Hepatocyte (in vitro differentiated cells): ENCODE measurements around the gene TMPRSS3. TPM values are rescaled to one million over a fixed set of nuclear protein-coding genes. Genes with fewer than 3 reads are reported as not detected.

Source experiments
- DNase-seq: peaks from one replicate; pipeline ENCODE4 v3.0.0-alpha.2; 2016; ENCODE audit warnings: low spot score
- H2AFZ ChIP-seq: fragments of 200-600 bp; sonication (generic); 2 replicates; pipeline ENCODE4 v1.6.0; 2016; ENCODE audit warnings: antibody characterized with exemption, mild to moderate bottlenecking
- H3K27ac ChIP-seq: fragments of 200-600 bp; sonication (generic); 2 replicates; pipeline ENCODE4 v1.5.1; 2016; ENCODE audit warnings: mild to moderate bottlenecking
- H3K27me3 ChIP-seq: fragments of 200-600 bp; sonication (generic); 2 replicates; pipeline ENCODE4 v1.6.1; 2016
- H3K36me3 ChIP-seq: fragments of 200-600 bp; sonication (generic); replicated peaks from 2 replicates; pipeline ENCODE4 v1.5.1; 2016; ENCODE audit warnings: low read depth; ENCODE audit not compliant: insufficient read depth
- H3K4me1 ChIP-seq: fragments of 200-600 bp; sonication (generic); 2 replicates; pipeline ENCODE4 v1.5.1; 2016; ENCODE audit warnings: mild to moderate bottlenecking, moderate library complexity; ENCODE audit not compliant: insufficient read depth
- H3K4me2 ChIP-seq: fragments of 200-600 bp; sonication (generic); 2 replicates; pipeline ENCODE4 v1.6.0; 2016
- H3K4me3 ChIP-seq: fragments of 200-600 bp; sonication (generic); 2 replicates; pipeline ENCODE4 v1.5.1; 2016; ENCODE audit warnings: mild to moderate bottlenecking
- H3K79me2 ChIP-seq: fragments of 200-600 bp; sonication (generic); 2 replicates; pipeline ENCODE4 v1.6.0; 2017; ENCODE audit warnings: mild to moderate bottlenecking
- H3K9me2 ChIP-seq: fragments of 200-600 bp; sonication (generic); replicated peaks from 2 replicates; pipeline ENCODE4 v1.6.0; 2017; ENCODE audit warnings: mild to moderate bottlenecking; ENCODE audit not compliant: insufficient read depth
- H3K9me3 ChIP-seq: fragments of 200-600 bp; sonication (generic); 2 replicates; pipeline ENCODE4 v1.5.1; 2016; ENCODE audit warnings: low read depth, mild to moderate bottlenecking
- H4K20me1 ChIP-seq: fragments of 200-600 bp; sonication (generic); 2 replicates; pipeline ENCODE4 v1.6.0; 2016; ENCODE audit warnings: mild to moderate bottlenecking; ENCODE audit not compliant: insufficient read depth, poor library complexity, severe bottlenecking
- CTCF ChIP-seq: fragments of 200-600 bp; sonication (generic); IDR thresholded peaks from 2 replicates; pipeline ENCODE4 v1.5.1; 2016; ENCODE audit warnings: antibody characterized with exemption, mild to moderate bottlenecking; ENCODE audit not compliant: poor library complexity
- EZH2 ChIP-seq: fragments of 200-600 bp; sonication (generic); IDR thresholded peaks from 2 replicates; pipeline ENCODE4 v1.6.1; 2016; ENCODE audit warnings: antibody characterized with exemption, mild to moderate bottlenecking, borderline replicate concordance
- EZH2phosphoT487 ChIP-seq: fragments of 200-600 bp; sonication (generic); IDR thresholded peaks from one replicate; pipeline ENCODE4 v1.6.1; 2018; ENCODE audit warnings: antibody characterized with exemption, mild to moderate bottlenecking, low read depth, moderate library complexity; ENCODE audit not compliant: unreplicated experiment, severe bottlenecking
- WGBS: methylation state at CpG from one replicate; pipeline ENCODE4 v1.1.6; 2016; ENCODE audit warnings: low lambda C conversion rate; ENCODE audit errors: missing lambda C conversion rate; 5-methylcytosine and 5-hydroxymethylcytosine counted together
- polyA plus RNA-seq: library from polyadenylated mRNA; unstranded; fragments of >200 nt; fragmentation: Nextera tagmentation; extraction: Ambion mirVana; gene quantifications from 2 replicates; pipeline ENCODE4 v1.2.1, GENCODE V29; 2016
- total RNA-seq: library from RNA; depleted of rRNA; stranded (reverse); fragments of >200 nt; gene quantifications from 2 replicates; pipeline ENCODE4 v1.2.3, GENCODE V29; 2014

Gene TMPRSS3
- total and polyA plus RNA-seq, 2 experiments from 2014 or later, result 1.4 to 1.7 TPM

GRCh38 chr21:42407476-42407875 is 11.6 kb upstream of the TMPRSS3 start:
- Histone ChIP-seq H3K36me3 (no peaks in the 10 kb centered on the region), H3K27ac (no peak overlapping the region), H3K9me2 (no peaks in the 10 kb centered on the region), H3K4me2 (no peak overlapping the region), H2AFZ (no peak overlapping the region), H4K20me1 (no peaks in the 10 kb centered on the region), H3K79me2 (no peaks in the 10 kb centered on the region), H3K4me1 (peaks cover 1% of the 10 kb centered on the region), H3K4me3 (no peak overlapping the region), H3K27me3 (no peaks in the 10 kb centered on the region), H3K9me3 (no peaks in the 10 kb centered on the region)
- TF ChIP-seq EZH2phosphoT487 (no peak), CTCF (no peak), EZH2 (no peak)
- DNase-seq, result no peak
- WGBS, result 92% methylated on average over 5 of the region's 5 CpGs

- Histone ChIP-seq H3K9me2 (no peaks in the 10 kb centered on the region), H3K27me3 (no peaks in the 10 kb centered on the region), H4K20me1 (no peaks in the 10 kb centered on the region), H3K27ac (no peak overlapping the region), H3K36me3 (no peaks in the 10 kb centered on the region), H2AFZ (no peak overlapping the region), H3K9me3 (no peaks in the 10 kb centered on the region), H3K4me1 (peaks cover 7% of the 10 kb centered on the region), H3K79me2 (no peaks in the 10 kb centered on the region), H3K4me3 (no peak overlapping the region), H3K4me2 (no peak overlapping the region)
- no peak for DNase-seq
- no peak for TF ChIP-seq EZH2phosphoT487
- no peak for TF ChIP-seq EZH2
- no peak for TF ChIP-seq CTCF
- WGBS, result 79% methylated on average over 7 of the region's 7 CpGs
These were observed 11.0 kb upstream of the TMPRSS3 start for GRCh38 chr21:42406866-42407265.

GRCh38 chr21:42406201-42406621 is 10.4 kb upstream of the TMPRSS3 start:
- Histone ChIP-seq H4K20me1 (no peaks in the 10 kb centered on the region), H3K4me2 (no peak overlapping the region), H3K4me1 (peaks cover 11% of the 10 kb centered on the region), H3K36me3 (no peaks in the 10 kb centered on the region), H3K4me3 (no peak overlapping the region), H3K9me3 (no peaks in the 10 kb centered on the region), H3K27ac (no peak overlapping the region), H3K9me2 (no peaks in the 10 kb centered on the region), H3K27me3 (no peaks in the 10 kb centered on the region), H2AFZ (no peak overlapping the region), H3K79me2 (no peaks in the 10 kb centered on the region)
- TF ChIP-seq EZH2phosphoT487 (no peak), CTCF (no peak), EZH2 (no peak)
- WGBS, result 82% methylated on average over 10 of the region's 10 CpGs
- no peak for DNase-seq
